Lower lobe of right lung (tissue), 2 donors: ENCODE results near the gene POLR1C. TPM values are rescaled to one million over a fixed set of nuclear protein-coding genes. Genes with fewer than 3 reads are reported as not detected.

Source experiments
- ATAC-seq, 2 donors: fragments of 200-7000 bp; cut with Tn5 transposase; one replicate each; pipeline ENCODE4 v1.9.1; 2020 to 2022; ENCODE audit warnings: mild to moderate bottlenecking in 2 of 2, moderate library complexity in 2 of 2
- DNase-seq: peaks from one replicate; pipeline ENCODE4 v3.0.0-alpha.2; 2020
- H3K27ac ChIP-seq: fragments of 200-600 bp; one replicate; pipeline ENCODE4 v1.8.0; 2022
- H3K27me3 ChIP-seq: fragments of 200-600 bp; one replicate; pipeline ENCODE4 v1.8.0; 2022; ENCODE audit warnings: low read depth
- H3K36me3 ChIP-seq: fragments of 200-600 bp; one replicate; pipeline ENCODE4 v1.8.0; 2022; ENCODE audit warnings: mild to moderate bottlenecking
- H3K4me1 ChIP-seq: fragments of 200-600 bp; one replicate; pipeline ENCODE4 v1.8.0; 2022
- H3K4me3 ChIP-seq: fragments of 200-600 bp; one replicate; pipeline ENCODE4 v1.8.0; 2022; ENCODE audit warnings: mild to moderate bottlenecking
- H3K9me3 ChIP-seq: fragments of 200-600 bp; one replicate; pipeline ENCODE4 v1.8.0; 2022
- CTCF ChIP-seq: fragments of 200-600 bp; IDR thresholded peaks from one replicate; pipeline ENCODE4 v1.8.0; 2022; ENCODE audit warnings: antibody characterized with exemption, mild to moderate bottlenecking
- intact Hi-C: fragments of 100-400 bp; cut with DNase I; formaldehyde crosslinking; loops from one replicate; pipeline ENCODE4 v1.11.0; 2022
- total RNA-seq: library from RNA; stranded (reverse); fragmentation: NEBNext Ultra II Directional; extraction: Animal tissue kit (Norgen Biotek cat#: 25700); gene quantifications from one replicate; pipeline ENCODE4 v1.2.1, GENCODE V29; 2021
- donor health status: DM: no; HTN: yes; CAD: no; lungs with severe emphysema.

POLR1C gene
- total RNA-seq, 1 donor from 2014 or later = 26.1 TPM

- no peak for TF ChIP-seq CTCF
- no peak for DNase-seq
- Histone ChIP-seq H3K36me3 (no peaks in the 10 kb centered on the region), H3K27ac (no peak overlapping the region), H3K4me3 (no peak overlapping the region), H3K27me3 (peaks cover 14% of the 10 kb centered on the region), H3K9me3 (no peaks in the 10 kb centered on the region), H3K4me1 (no peaks in the 10 kb centered on the region)
- ATAC-seq = no peak
- intact Hi-C loops = no loop called here
Observed at GRCh38 chr6:43469947-43470346, 46.9 kb upstream of the POLR1C start.

- Histone ChIP-seq H3K27me3 (peaks cover 10% of the 10 kb centered on the region), H3K4me3 (no peak overlapping the region), H3K36me3 (no peaks in the 10 kb centered on the region), H3K27ac (no peak overlapping the region), H3K4me1 (no peaks in the 10 kb centered on the region), H3K9me3 (no peaks in the 10 kb centered on the region)
- DNase-seq (no peak), ATAC-seq (no peak)
- TF ChIP-seq CTCF = no peak
- intact Hi-C loops = no loop called here
Observed at GRCh38 chr6:43471399-43471798, 45.5 kb upstream of the POLR1C start.

- Histone ChIP-seq H3K9me3 (no peaks in the 10 kb centered on the region), H3K36me3 (no peaks in the 10 kb centered on the region), H3K27me3 (peaks cover 7% of the 10 kb centered on the region), H3K4me3 (no peak overlapping the region), H3K27ac (no peak overlapping the region), H3K4me1 (no peaks in the 10 kb centered on the region)
- intact Hi-C loops = no loop called here
- ATAC-seq (no peak), DNase-seq (no peak)
- no peak for TF ChIP-seq CTCF
Observed at GRCh38 chr6:43472515-43472914, 44.4 kb upstream of the POLR1C start.

- H3K27ac ChIP-seq = no peak overlapping the region
Observed at GRCh38 chr6:43475516-43475915, 41.4 kb upstream of the POLR1C start.

DNA sequence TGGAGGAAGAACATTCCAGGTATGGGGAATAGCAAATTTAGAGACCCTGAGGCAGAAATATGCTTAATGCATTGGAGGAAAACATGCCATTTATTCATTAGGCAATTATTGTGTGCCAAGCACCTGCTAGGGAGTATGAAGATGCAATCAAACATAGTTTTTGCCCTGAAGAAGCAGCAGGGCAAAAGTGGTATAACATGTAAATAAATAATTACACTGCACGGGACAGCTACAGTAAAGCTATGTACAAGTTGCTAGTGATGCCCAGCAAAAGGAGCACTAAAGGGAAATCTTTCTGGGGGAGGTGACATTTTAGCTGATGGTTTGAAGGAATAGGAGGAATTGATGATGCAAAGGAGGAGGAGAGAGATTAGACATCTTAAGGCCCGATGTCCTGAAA lies 40.1 kb upstream of the POLR1C start:
- no peak for ATAC-seq
- H3K36me3 ChIP-seq = peaks cover 4% of the 10 kb centered on the region
- no peaks in the 10 kb centered on the region for H3K9me3 ChIP-seq
- no peaks in the 10 kb centered on the region for H3K27me3 ChIP-seq
- peaks cover 24% of the 10 kb centered on the region for H3K4me1 ChIP-seq
- intact Hi-C loops = no loop called here
- TF ChIP-seq CTCF = no peak
- peak overlapping the region; percentile 85 for H3K27ac ChIP-seq
- H3K4me3 ChIP-seq = peak overlapping the region; percentile 68
- no peak for DNase-seq

More at GRCh38 chr6:43475516-43475915, 41.4 kb upstream of the POLR1C start:
- Histone ChIP-seq H3K27me3 (no peaks in the 10 kb centered on the region), H3K36me3 (peaks cover under 1% of the 10 kb centered on the region), H3K4me1 (peaks cover 17% of the 10 kb centered on the region), H3K9me3 (no peaks in the 10 kb centered on the region), H3K4me3 (no peak overlapping the region)
- no peak for TF ChIP-seq CTCF
- no peak for ATAC-seq
- intact Hi-C loops = no loop called here
- DNase-seq = no peak
